Lower lobe of right lung (tissue), 2 donors: ENCODE data around the gene PODXL2. TPM values are rescaled to one million over a fixed set of nuclear protein-coding genes. Genes with fewer than 3 reads are reported as not detected.

ENCODE experiments used
- ATAC-seq, 2 donors: fragments of 200-7000 bp; cut with Tn5 transposase; one replicate each; pipeline ENCODE4 v1.9.1; 2020 to 2022; ENCODE audit warnings: mild to moderate bottlenecking in 2 of 2, moderate library complexity in 2 of 2
- DNase-seq: peaks from one replicate; pipeline ENCODE4 v3.0.0-alpha.2; 2020
- H3K27ac ChIP-seq: fragments of 200-600 bp; one replicate; pipeline ENCODE4 v1.8.0; 2022
- H3K27me3 ChIP-seq: fragments of 200-600 bp; one replicate; pipeline ENCODE4 v1.8.0; 2022; ENCODE audit warnings: low read depth
- H3K36me3 ChIP-seq: fragments of 200-600 bp; one replicate; pipeline ENCODE4 v1.8.0; 2022; ENCODE audit warnings: mild to moderate bottlenecking
- H3K4me1 ChIP-seq: fragments of 200-600 bp; one replicate; pipeline ENCODE4 v1.8.0; 2022
- H3K4me3 ChIP-seq: fragments of 200-600 bp; one replicate; pipeline ENCODE4 v1.8.0; 2022; ENCODE audit warnings: mild to moderate bottlenecking
- H3K9me3 ChIP-seq: fragments of 200-600 bp; one replicate; pipeline ENCODE4 v1.8.0; 2022
- CTCF ChIP-seq: fragments of 200-600 bp; IDR thresholded peaks from one replicate; pipeline ENCODE4 v1.8.0; 2022; ENCODE audit warnings: antibody characterized with exemption, mild to moderate bottlenecking
- intact Hi-C: fragments of 100-400 bp; cut with DNase I; formaldehyde crosslinking; loops from one replicate; pipeline ENCODE4 v1.11.0; 2022
- total RNA-seq: library from RNA; stranded (reverse); fragmentation: NEBNext Ultra II Directional; extraction: Animal tissue kit (Norgen Biotek cat#: 25700); gene quantifications from one replicate; pipeline ENCODE4 v1.2.1, GENCODE V29; 2021
- donor health status: DM: no; HTN: yes; CAD: no; lungs with severe emphysema.

Gene PODXL2
- total RNA-seq, 1 donor from 2014 or later: 2.2 TPM

- H3K27ac ChIP-seq: peak overlapping the region; percentile 54
- intact Hi-C loops: no loop called here
Measured at GRCh38 chr3:127714125-127714571, 85.2 kb downstream of the PODXL2 start.

GRCh38 chr3:127714866-127715265 lies 85.9 kb downstream of the PODXL2 start:
- Histone ChIP-seq H3K27ac (peak overlapping the region; percentile 51), H3K27me3 (no peaks in the 10 kb centered on the region), H3K9me3 (no peaks in the 10 kb centered on the region), H3K4me1 (peaks cover 44% of the 10 kb centered on the region), H3K36me3 (peaks cover 17% of the 10 kb centered on the region), H3K4me3 (no peak overlapping the region)
- no peak for ATAC-seq
- intact Hi-C loops: no loop called here
- TF ChIP-seq CTCF: no peak
- DNase-seq: no peak

More at GRCh38 chr3:127714125-127714571, 85.2 kb downstream of the PODXL2 start:
- DNase-seq (no peak), ATAC-seq (peak; percentile 44 to 64)
- Histone ChIP-seq H3K27me3 (no peaks in the 10 kb centered on the region), H3K9me3 (no peaks in the 10 kb centered on the region), H3K4me1 (peaks cover 47% of the 10 kb centered on the region), H3K36me3 (peaks cover 10% of the 10 kb centered on the region), H3K4me3 (no peak overlapping the region)
- no peak for TF ChIP-seq CTCF

- Histone ChIP-seq H3K9me3 (no peaks in the 10 kb centered on the region), H3K4me1 (peaks cover 46% of the 10 kb centered on the region), H3K36me3 (peaks cover 19% of the 10 kb centered on the region), H3K4me3 (no peak overlapping the region), H3K27ac (no peak overlapping the region), H3K27me3 (no peaks in the 10 kb centered on the region)
- TF ChIP-seq CTCF: no peak
- DNase-seq (no peak), ATAC-seq (no peak)
- intact Hi-C loops: no loop called here
Measured at GRCh38 chr3:127715532-127715931, 86.5 kb downstream of the PODXL2 start.

GRCh38 chr3:127716384-127716783 lies 87.4 kb downstream of the PODXL2 start:
- Histone ChIP-seq H3K27me3 (no peaks in the 10 kb centered on the region), H3K4me3 (no peak overlapping the region), H3K9me3 (no peaks in the 10 kb centered on the region), H3K4me1 (peaks cover 54% of the 10 kb centered on the region), H3K36me3 (peaks cover 26% of the 10 kb centered on the region), H3K27ac (no peak overlapping the region)
- ATAC-seq (no peak), DNase-seq (no peak)
- no peak for TF ChIP-seq CTCF
- intact Hi-C loops: no loop called here

- Histone ChIP-seq H3K27ac (no peak overlapping the region), H3K9me3 (no peaks in the 10 kb centered on the region), H3K4me3 (no peak overlapping the region), H3K27me3 (no peaks in the 10 kb centered on the region), H3K36me3 (peaks cover 26% of the 10 kb centered on the region), H3K4me1 (peaks cover 61% of the 10 kb centered on the region)
- ATAC-seq: no peak
- DNase-seq: no peak
- TF ChIP-seq CTCF: no peak
- intact Hi-C loops: no loop called here
Measured at GRCh38 chr3:127717357-127718244, 88.6 kb downstream of the PODXL2 start.
